Stimulated activated CD4-positive, alpha-beta T cell treated with anti-CD3 and anti-CD28 coated beads, Interleukin-2, amount 100 ng/mL, for 4 hours (primary cell): Measurements from ENCODE around the gene ZNF511.

Source experiments
- DNase-seq: peaks from one replicate; pipeline ENCODE4 v3.0.0-alpha.2; 2020; ENCODE audit warnings: low read depth

Gene ZNF511

DNA sequence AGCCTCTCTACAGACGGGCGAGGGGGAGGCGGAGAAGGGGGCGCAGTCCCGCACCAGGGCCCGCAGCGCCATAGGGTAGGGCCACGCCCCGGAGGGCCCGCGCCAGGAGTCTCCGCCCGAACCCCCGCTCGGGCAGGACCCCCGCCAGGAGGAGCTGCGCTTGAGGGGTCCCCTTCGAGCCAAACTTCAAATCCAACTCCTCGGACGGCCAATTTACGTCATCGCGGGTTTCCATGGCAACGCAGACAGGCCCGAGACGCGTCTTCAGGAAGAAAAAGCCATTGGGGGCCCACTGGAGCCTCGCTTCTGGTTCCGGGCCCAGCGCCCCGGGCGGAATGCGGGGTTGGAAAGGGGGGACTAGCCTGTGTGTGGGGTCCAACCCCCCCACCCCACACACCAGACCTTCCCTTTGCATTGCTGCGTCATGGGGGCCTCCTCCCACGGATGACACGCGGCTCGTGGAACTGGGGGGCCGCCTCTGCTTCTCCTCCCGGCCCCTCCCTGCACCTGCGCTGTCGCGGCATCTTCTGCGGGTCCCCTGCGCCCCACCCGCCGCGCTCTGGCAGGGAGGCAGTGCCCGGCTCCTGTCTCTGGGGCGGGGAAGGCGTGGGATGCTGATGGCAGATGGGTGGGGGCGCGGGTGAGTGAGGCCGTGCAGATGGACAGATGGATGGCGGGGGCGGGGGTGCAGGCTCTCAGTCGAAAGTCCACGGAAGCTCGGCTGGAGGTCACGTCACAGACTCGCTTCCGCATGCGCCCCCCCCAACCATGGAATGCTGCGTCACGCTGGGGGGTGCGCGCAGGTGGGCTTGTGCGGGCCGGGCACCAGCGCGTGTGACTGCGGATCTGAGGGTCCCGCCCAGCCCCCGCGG lies 26.8 kb downstream of the ZNF511 start:
- peak; percentile 78 for DNase-seq

- DNase-seq, result no peak
Measured at GRCh38 chr10:133336118-133336576, 27.4 kb downstream of the ZNF511 start.

GRCh38 chr10:133336577-133337369 lies 28.1 kb downstream of the ZNF511 start, which contains the start of gene CALY:
TSS of gene CALY (minus strand) at chr10:133336896. CDS start at chr10:133328989, 7,907 bp downstream.
- peak; percentile 76 for DNase-seq

- no peak for DNase-seq
Measured at GRCh38 chr10:133337370-133337725, 28.6 kb downstream of the ZNF511 start.

- DNase-seq, result no peak
Measured at GRCh38 chr10:133338080-133339071, 29.7 kb downstream of the ZNF511 start.

DNA sequence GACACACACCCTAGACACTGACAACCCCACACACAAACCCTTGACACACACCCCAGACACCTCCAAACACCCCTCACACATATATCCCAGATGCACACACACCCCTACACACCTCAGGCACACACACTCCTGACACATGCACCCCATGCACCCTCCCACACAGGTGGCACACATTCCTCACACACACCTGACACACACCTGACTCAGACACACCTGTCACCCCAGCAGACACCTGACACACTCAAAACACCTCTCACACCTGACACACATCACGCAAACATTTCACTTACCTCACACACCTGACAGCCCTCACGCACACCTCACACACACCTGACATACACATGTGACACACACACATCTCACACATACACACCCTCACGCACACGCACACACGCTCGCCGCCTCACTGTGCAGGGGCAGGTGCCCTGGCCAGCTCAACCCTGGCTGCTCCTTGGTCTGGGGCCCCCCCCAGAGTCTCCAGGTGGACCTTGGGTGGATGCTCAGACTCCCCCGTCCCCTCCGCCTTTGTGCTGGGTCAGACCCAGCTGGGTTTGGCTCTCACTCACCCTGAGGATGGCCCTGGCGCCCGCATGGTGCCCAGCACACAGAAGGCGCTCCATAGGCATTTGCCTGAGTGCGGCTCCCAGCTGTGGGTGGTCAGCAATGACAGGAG lies 31.1 kb downstream of the ZNF511 start:
- DNase-seq, result no peak

DNA sequence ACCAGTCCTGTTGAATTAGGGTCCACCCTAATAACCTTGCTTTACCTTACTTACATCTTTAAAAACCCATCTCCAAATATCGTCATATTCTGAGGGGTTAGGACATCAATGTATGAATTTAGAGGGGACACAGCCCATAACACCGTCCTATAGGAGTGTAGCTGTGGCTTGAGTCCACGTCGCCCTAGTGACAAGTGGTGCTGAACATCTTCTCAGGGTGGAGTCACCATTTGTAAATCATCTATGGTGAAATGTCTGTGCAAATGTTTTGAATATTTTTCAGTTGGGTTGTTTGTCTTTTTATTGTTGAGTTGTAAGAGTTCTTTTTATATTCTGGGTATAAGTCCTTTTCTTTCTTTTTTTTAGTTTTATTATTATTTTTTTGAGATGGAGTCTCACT lies 33.3 kb downstream of the ZNF511 start:
- no peak for DNase-seq

GRCh38 chr10:133342942-133343341 lies 34.2 kb downstream of the ZNF511 start:
- no peak for DNase-seq

GRCh38 chr10:133343558-133343957 lies 34.8 kb downstream of the ZNF511 start:
- DNase-seq, result no peak

DNA sequence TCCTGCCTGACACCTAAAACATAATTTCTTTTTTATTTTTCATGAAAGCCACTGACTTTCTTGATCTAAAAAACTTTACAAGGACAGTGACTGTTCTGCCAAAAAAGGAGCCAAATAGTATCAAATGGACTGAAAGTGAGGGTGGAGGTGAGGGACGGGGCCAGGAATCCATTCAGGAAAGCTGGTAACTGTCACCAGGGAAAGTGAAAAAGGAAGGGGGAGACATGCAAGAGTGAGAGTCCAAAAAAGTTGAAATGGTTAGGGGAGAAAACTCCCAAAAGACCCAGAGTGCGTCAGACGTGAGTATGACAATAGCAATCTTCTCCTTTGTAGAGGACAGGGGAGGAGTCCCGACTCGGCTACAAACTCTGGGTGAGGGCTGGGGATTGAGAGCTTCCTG lies 35.5 kb downstream of the ZNF511 start:
- no peak for DNase-seq

- DNase-seq, result no peak
Measured at GRCh38 chr10:133346413-133346812, 37.7 kb downstream of the ZNF511 start.

DNA sequence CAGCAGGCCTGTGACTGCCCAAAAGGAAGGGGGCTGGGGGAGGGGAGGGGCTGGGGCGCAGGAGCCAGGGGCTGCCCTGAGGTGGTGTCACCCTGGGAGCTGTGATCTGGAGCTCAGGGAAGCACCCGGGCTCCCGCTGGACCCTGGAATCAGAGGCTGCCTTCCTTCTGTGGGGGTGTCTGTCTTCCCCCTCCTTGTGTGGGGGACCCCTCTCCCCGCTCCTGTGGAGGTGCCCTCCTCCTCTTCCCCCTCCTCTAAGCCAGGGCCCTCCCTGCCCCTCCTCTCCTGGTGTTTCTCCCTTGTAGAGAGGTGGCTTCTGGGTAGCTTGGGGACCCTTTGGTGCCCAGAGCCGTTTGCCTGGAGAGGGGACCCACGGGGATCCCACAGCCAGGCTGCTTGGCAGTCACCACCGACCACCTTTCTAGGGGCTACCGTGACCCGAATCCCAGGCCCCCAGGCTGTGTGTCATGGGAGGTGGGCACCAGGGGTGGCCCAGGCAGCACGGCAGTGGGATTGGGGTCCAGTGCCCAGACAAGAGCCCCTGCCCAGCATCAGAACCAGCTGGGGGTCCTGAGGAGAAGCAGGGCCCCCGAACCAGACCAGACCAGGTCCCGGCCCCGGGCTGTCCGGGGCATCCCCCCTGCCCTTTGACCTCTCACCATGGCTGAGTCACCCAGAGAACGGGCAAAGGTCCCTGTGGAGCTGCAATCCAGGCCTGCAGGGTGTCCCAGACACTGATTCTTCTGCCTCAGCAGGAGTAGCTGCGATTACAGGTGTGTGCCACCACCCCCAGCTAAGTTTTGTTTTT lies 39.2 kb downstream of the ZNF511 start:
- no peak for DNase-seq

DNA sequence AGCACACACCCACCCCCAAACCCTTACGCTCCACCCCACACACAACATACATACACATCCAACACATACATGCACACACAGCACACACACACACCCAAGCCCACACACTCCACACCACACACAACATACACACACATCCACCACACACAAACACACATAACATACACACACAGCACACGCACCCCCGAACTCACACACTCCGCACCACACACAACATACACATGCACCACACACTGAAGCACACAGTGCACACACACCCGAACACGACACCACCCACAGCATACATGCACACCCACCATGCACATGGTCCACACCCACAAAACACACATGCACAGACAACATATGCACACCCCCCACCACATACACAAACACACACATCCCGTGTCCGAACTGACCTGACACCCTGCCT lies 40.5 kb downstream of the ZNF511 start:
- DNase-seq, result no peak

DNA sequence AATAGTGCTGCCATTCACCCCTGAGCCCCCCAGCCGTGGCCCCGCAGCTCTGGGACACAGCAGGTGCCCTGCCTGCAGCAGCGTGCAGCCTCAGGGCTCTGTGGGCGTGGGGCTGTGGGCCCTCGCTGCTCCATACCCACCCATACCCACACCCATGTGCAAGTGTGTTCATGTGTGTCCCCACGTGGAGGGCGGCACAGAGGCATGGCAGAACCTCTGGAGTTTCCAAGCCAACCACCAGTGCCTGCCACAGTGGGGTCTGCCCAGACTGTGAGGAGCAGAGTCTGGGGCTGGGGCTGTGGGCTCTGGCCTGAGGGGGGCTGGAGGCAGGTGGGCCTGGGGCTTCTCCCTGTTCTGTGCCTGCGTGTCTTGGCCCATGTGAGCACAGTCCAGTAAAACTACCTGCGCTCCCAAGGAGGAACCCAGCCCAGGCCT lies 40.9 kb downstream of the ZNF511 start:
- no peak for DNase-seq

DNA sequence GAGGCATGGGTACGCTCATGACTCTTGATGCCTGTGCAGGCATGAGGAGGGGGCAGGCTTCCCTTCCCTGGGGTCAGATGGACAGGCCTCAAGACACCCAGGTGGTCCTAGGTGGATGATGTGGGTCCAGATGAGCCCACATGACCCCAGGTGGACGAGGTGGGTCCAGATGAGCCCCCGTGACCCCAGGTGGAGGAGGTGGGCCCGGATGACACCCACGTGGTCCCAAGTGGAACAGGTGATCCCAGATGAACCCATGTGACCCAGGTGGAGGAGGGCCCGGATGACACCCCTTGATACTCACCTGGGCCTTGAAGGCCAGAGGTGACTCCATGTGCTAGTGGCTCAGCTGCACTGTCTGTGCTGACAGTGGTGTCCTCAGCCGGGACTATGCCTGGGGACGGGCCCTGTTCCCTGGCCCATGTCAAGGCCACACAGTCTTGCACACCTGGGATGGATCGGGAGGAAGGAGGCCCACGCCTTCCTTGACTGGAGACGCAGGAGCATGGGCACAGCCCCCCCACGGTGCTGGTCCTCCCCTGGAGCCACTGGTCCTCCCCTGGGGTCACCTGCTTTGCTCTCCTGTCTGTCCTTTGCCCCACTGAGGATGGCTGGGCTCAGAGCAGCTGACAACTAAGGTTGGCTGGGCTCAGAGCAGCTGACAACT lies 41.7 kb downstream of the ZNF511 start:
- DNase-seq, result no peak

- DNase-seq, result no peak
Measured at GRCh38 chr10:133350950-133351329, 42.2 kb downstream of the ZNF511 start.

DNA sequence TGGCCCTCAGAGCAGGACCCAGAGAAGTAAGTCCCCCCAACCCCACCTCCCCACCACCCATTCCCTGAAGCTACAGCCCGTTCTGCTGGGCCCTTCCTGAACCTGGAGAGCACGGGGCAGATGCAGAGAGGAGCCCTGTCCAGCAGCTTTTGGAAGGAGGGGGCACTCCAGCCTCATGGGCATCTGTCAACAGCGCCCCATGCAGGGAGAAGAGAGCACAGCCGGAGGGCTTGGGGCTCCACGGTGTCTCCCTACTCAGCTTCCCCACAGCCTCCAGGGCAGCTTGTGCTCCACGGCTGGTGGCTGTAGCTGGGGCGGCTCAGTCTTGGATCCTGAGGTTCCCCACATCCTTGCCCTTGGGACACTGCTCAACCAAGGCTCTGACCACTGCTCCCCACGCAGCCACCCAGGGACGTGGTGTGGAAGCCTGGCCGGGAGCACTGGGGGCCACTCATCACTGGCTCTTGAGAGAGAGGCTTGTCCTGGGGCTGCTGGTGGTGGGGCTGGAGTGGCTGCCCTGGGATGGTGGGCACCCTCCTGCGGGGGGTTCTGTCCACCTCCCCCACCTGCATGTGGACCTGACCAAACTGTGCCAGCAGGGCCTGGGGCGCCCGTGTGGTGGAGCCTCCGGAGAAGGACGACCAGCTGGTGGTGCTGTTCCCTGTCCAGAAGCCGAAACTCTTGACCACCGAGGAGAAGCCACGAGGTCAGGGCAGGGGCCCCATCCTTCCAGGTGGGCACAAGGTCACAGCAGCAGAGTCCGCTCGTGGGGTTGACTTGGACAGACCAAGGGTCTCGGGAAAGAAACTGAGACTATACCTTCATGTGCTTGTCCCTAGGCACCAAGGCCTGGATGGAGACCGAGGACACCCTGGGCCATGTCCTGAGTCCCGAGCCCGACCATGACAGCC lies 42.9 kb downstream of the ZNF511 start:
- DNase-seq, result no peak

DNA sequence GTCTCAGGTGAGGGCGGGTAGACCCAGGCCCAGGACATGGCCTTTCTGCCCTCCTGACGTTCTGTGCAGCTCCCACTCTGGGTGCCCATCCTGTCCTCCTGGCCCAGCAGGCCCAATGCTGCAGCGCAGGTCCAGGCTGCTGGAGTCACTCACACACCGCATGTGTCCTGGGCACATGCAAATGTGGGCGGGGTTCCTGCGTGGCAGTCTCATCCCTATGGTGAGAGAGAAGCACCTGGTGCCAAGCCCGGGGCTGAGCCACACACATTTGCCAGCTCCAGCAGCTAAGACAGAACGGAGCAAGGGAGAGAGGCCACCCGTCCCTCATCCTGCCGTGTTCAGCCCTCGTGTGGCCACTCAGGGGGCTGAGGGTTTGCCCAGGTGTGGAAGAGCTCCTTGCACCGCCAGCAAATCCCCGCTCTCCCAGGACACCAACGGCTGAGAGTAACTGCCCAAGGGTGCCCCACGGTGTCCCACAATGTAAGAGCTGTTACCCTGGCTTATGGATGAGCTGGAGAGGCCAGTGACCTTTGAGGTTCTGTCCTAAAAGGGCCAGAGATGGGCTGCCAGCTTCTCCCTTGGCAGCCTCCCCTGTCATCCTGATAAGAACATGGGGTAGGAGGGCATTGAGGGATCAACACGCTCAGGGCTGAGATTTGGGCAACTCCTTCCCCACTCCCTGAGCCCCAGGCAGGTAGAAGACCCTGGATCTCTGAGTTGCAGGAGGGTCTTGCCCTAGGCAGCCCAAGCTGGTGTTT lies 44.7 kb downstream of the ZNF511 start:
- DNase-seq, result no peak
